HG03135 (cell line): ENCODE data around the gene TMEM69.
"Not testable (repeated sequence)": the region's sequence is repeated elsewhere in the genome, so short reads cannot be mapped to it uniquely, and the experiment has no call there.

Experiments used
- ATAC-seq: cut with Tn5 transposase; IDR thresholded peaks from one replicate; pipeline ENCODE4 v1.9.1; 2021; ENCODE audit warnings: mild to moderate bottlenecking, moderate library complexity; ENCODE audit not compliant: unreplicated experiment

TMEM69 gene

GRCh38 chr1:45677751-45678245 is 10.2 kb upstream of the TMEM69 start:
- no peak for ATAC-seq

GRCh38 chr1:45678489-45678888 is 9.5 kb upstream of the TMEM69 start:
- no peak for ATAC-seq

- ATAC-seq = no peak
Measured at GRCh38 chr1:45679123-45679522, 8.9 kb upstream of the TMEM69 start.

- no peak for ATAC-seq
Measured at GRCh38 chr1:45682942-45683341, 5.0 kb upstream of the TMEM69 start.

- ATAC-seq = no peak
Measured at GRCh38 chr1:45684402-45684801, 3.6 kb upstream of the TMEM69 start.

GRCh38 chr1:45685308-45686014 is 2.5 kb upstream of the TMEM69 start:
- no peak for ATAC-seq

- peak; percentile 14 for ATAC-seq
Measured at GRCh38 chr1:45686015-45686287, 2.0 kb upstream of the TMEM69 start.

- ATAC-seq = peak; percentile 64
Measured at GRCh38 chr1:45686288-45687013, 1.5 kb upstream of the TMEM69 start, which contains the start of gene GPBP1L1. TSS of gene GPBP1L1 (minus strand) at chr1:45686533. CDS start at chr1:45659087, 27,446 bp downstream.

- ATAC-seq = peak; percentile 77
Measured at GRCh38 chr1:45687014-45687753, 797 bp upstream of the TMEM69 start.

GRCh38 chr1:45693811-45694210 is 5.8 kb downstream of the TMEM69 start:
- not testable (repeated sequence) for ATAC-seq

GRCh38 chr1:45694823-45695222 is 6.8 kb downstream of the TMEM69 start:
- no peak for ATAC-seq

- no peak for ATAC-seq
Measured at GRCh38 chr1:45704637-45705036, 16.7 kb downstream of the TMEM69 start.

GRCh38 chr1:45713711-45714110 is 25.7 kb downstream of the TMEM69 start:
- no peak for ATAC-seq

GRCh38 chr1:45716700-45717099 is 28.7 kb downstream of the TMEM69 start:
- ATAC-seq = no peak

GRCh38 chr1:45717386-45717785 is 29.4 kb downstream of the TMEM69 start:
- not testable (repeated sequence) for ATAC-seq

GRCh38 chr1:45718289-45718688 is 30.3 kb downstream of the TMEM69 start:
- no peak for ATAC-seq

- ATAC-seq = no peak
Measured at GRCh38 chr1:45721207-45721606, 33.2 kb downstream of the TMEM69 start.

- ATAC-seq = no peak
Measured at GRCh38 chr1:45722809-45723208, 34.8 kb downstream of the TMEM69 start.

GRCh38 chr1:45723248-45723930 is 35.4 kb downstream of the TMEM69 start:
- no peak for ATAC-seq

- ATAC-seq = not testable (repeated sequence)
Measured at GRCh38 chr1:45726007-45726406, 38.0 kb downstream of the TMEM69 start.
